ENCODE measurements around the gene HSD17B1. TPM values are rescaled to one million over a fixed set of nuclear protein-coding genes. Genes with fewer than 3 reads are reported as not detected.

HSD17B1 gene
- polyA plus RNA-seq, 3 donors = 0.19 to 0.72 (median 0.27) TPM

- Mint-ChIP-seq H3K4me1 (peaks cover 31% of the 10 kb centered on the region), H3K27ac (no peak overlapping the region), H3K4me3 (no peak overlapping the region), H3K27me3 (ENCODE audit: low read depth in 3 of 3) (peaks cover 0 to 15% (median 2%) of the 10 kb centered on the region in 3 donors), H3K9me3 (peaks cover 0 to 2% (median 0%) of the 10 kb centered on the region in 7 donors), H3K36me3 (peaks cover 6 to 10% of the 10 kb centered on the region in 2 donors)
- no peak for TF ChIP-seq CTCF (IDR thresholded peaks at IDR 0.05)
- Histone ChIP-seq H3K9me3 (replicated peaks in 1 of 2; ENCODE audit: control insufficient read depth in 1 of 2, insufficient read depth in 1 of 2, low read length in 2 of 2) (no peaks in the 10 kb centered on the region), H4K20me1 (ENCODE audit: insufficient read depth, low read length) (no peaks in the 10 kb centered on the region), H3K4me3 (replicated peaks in 1 of 3; ENCODE audit: low read depth in 2 of 3, low read length in 3 of 3) (no peak overlapping the region), H3K4me1 (ENCODE audit: control insufficient read depth in 1 of 2, insufficient read depth in 2 of 2, low read length in 2 of 2) (peaks cover 24 to 32% of the 10 kb centered on the region in 2 donors), H3K4me2 (replicated peaks; ENCODE audit: extremely low read depth, low read length, poor library complexity, severe bottlenecking) (no peak overlapping the region), H3K27me3 (ENCODE audit: control insufficient read depth in 2 of 2, insufficient read depth in 2 of 2, low read length in 2 of 2) (no peaks in the 10 kb centered on the region), H2AFZ (ENCODE audit: insufficient read depth, low read depth, low read length, poor library complexity, severe bottlenecking) (no peak overlapping the region), H3K9ac (ENCODE audit: insufficient read depth, low read length, poor library complexity, severe bottlenecking) (no peak overlapping the region), H3K27ac (ENCODE audit: low read depth in 1 of 2, low read length in 2 of 2) (no peak overlapping the region), H3K79me2 (ENCODE audit: insufficient read depth, low read length) (no peaks in the 10 kb centered on the region), H3K36me3 (replicated peaks in 1 of 2; ENCODE audit: control insufficient read depth in 1 of 2, insufficient read depth in 2 of 2, low read length in 2 of 2) (peaks cover 2 to 5% of the 10 kb centered on the region in 2 donors)
- intact Hi-C loops (cut with micrococcal nuclease) = no loop called here
- WGBS (ENCODE audit: insufficient coverage) = no CpG with 5 or more reads among the region's 6 CpGs
- no peak for DNase-seq
Measured at GRCh38 chr17:42527932-42528331, 24.8 kb upstream of the HSD17B1 start.

- H3K36me3 Mint-ChIP-seq = no peaks in the 10 kb centered on the region
- intact Hi-C loops (cut with micrococcal nuclease) = no loop called here
Measured at GRCh38 chr17:42529061-42529460, 23.7 kb upstream of the HSD17B1 start.

More at GRCh38 chr17:42529061-42529460, 23.7 kb upstream of the HSD17B1 start:
- Histone ChIP-seq H2AFZ (ENCODE audit: insufficient read depth, low read depth, low read length, poor library complexity, severe bottlenecking) (no peak overlapping the region), H3K36me3 (replicated peaks in 1 of 2; ENCODE audit: control insufficient read depth in 1 of 2, insufficient read depth in 2 of 2, low read length in 2 of 2) (no peaks in the 10 kb centered on the region), H3K27me3 (ENCODE audit: control insufficient read depth in 2 of 2, insufficient read depth in 2 of 2, low read length in 2 of 2) (no peaks in the 10 kb centered on the region), H3K4me1 (ENCODE audit: control insufficient read depth in 1 of 2, insufficient read depth in 2 of 2, low read length in 2 of 2) (peaks cover 24 to 34% of the 10 kb centered on the region in 2 donors), H3K9ac (ENCODE audit: insufficient read depth, low read length, poor library complexity, severe bottlenecking) (no peak overlapping the region), H3K4me3 (replicated peaks in 1 of 3; ENCODE audit: low read depth in 2 of 3, low read length in 3 of 3) (no peak overlapping the region), H3K4me2 (replicated peaks; ENCODE audit: extremely low read depth, low read length, poor library complexity, severe bottlenecking) (no peak overlapping the region), H4K20me1 (ENCODE audit: insufficient read depth, low read length) (no peaks in the 10 kb centered on the region), H3K79me2 (ENCODE audit: insufficient read depth, low read length) (no peaks in the 10 kb centered on the region), H3K9me3 (replicated peaks in 1 of 2; ENCODE audit: control insufficient read depth in 1 of 2, insufficient read depth in 1 of 2, low read length in 2 of 2) (no peaks in the 10 kb centered on the region), H3K27ac (ENCODE audit: low read depth in 1 of 2, low read length in 2 of 2) (no peak overlapping the region)
- Mint-ChIP-seq H3K27me3 (ENCODE audit: low read depth in 3 of 3) (peaks cover 0 to 15% (median 2%) of the 10 kb centered on the region in 3 donors), H3K4me3 (no peak overlapping the region), H3K4me1 (peaks cover 32% of the 10 kb centered on the region), H3K9me3 (peaks cover 0 to 2% (median 0%) of the 10 kb centered on the region in 7 donors), H3K27ac (no peak overlapping the region)
- no peak for DNase-seq
- WGBS (ENCODE audit: insufficient coverage) = 0% methylated on average over 2 of the region's 3 CpGs
- TF ChIP-seq CTCF (IDR thresholded peaks at IDR 0.05) = no peak

Data from CD14-positive monocyte (primary cell).